H1 (cell line): ENCODE measurements around the gene CCL28. TPM values are rescaled to one million over a fixed set of nuclear protein-coding genes. Genes with fewer than 3 reads are reported as not detected.

ENCODE experiments used
- CTCF ChIA-PET: fragments of 300-600 bp; sonication (Branson Sonifier 250); formaldehyde crosslinking; loops from one replicate; lab custom pipeline; 2021; ENCODE audit not compliant: partially characterized antibody; lab: Charles Lee
- POLR2A ChIA-PET: fragments of 300-600 bp; sonication (Branson Sonifier 250); formaldehyde crosslinking; loops from one replicate; lab custom pipeline; 2021; ENCODE audit warnings: inconsistent platforms; ENCODE audit not compliant: partially characterized antibody; lab: Charles Lee
- DNase-seq, 2 experiments: peaks; one replicate each; pipeline versions ENCODE4 v3.0.0 to v3.0.0-alpha.2; 2010 to 2022; ENCODE audit warnings: low spot score in 2 of 2, low read depth in 1 of 2, mixed read lengths in 1 of 2
- FAIRE-seq: peaks from 2 replicates; lab custom pipeline; 2011; peaks lifted over from hg19 to GRCh38; lab: Jason Lieb, UNC
- H2AFZ ChIP-seq: 2 replicates; pipeline ENCODE4 v1.8.1; 2012; ENCODE audit warnings: low read length, inconsistent platforms
- H2AK5ac ChIP-seq: 2 replicates; pipeline ENCODE4 v1.6.1; 2013; ENCODE audit warnings: low read depth, low read length
- H2BK120ac ChIP-seq: replicated peaks from 2 replicates; pipeline ENCODE3; 2013; ENCODE audit warnings: low read depth, low read length, inconsistent platforms
- H2BK12ac ChIP-seq: 2 replicates; pipeline ENCODE4 v1.6.1; 2013; ENCODE audit warnings: low read depth, low read length
- H2BK15ac ChIP-seq: 2 replicates; pipeline ENCODE4 v1.6.1; 2013; ENCODE audit warnings: low read length
- H2BK20ac ChIP-seq: 2 replicates; pipeline ENCODE4 v1.6.1; 2013; ENCODE audit warnings: low read length
- H2BK5ac ChIP-seq: 2 replicates; pipeline ENCODE4 v1.6.1; 2013; ENCODE audit warnings: low read depth, low read length
- H3K14ac ChIP-seq: 2 replicates; pipeline ENCODE4 v1.6.1; 2013; ENCODE audit warnings: inconsistent platforms; ENCODE audit not compliant: insufficient read length
- H3K18ac ChIP-seq: 2 replicates; pipeline ENCODE4 v1.6.1; 2013; ENCODE audit warnings: low read length; ENCODE audit errors: extremely low read depth
- H3K23ac ChIP-seq: 2 replicates; pipeline ENCODE4 v1.6.1; 2013; ENCODE audit warnings: inconsistent platforms; ENCODE audit not compliant: insufficient read length
- H3K23me2 ChIP-seq: 2 replicates; pipeline ENCODE4 v1.6.1; 2013; ENCODE audit warnings: low read depth, low read length
- H3K27ac ChIP-seq: 2 replicates; pipeline ENCODE4 v1.6.1; 2011; ENCODE audit warnings: low read depth, low read length, inconsistent platforms
- H3K27me3 ChIP-seq, 4 experiments: replicated peaks in 1 of 4; 1 replicate in 1 of 4; 2 replicates in 3 of 4; pipeline versions ENCODE4 v1.6.1 to v1.8.1; 2011 to 2013; ENCODE audit warnings: low read length in 3 of 4, mild to moderate bottlenecking in 3 of 4, inconsistent platforms in 2 of 4, mixed read lengths in 2 of 4, moderate library complexity in 1 of 4; ENCODE audit not compliant: control insufficient read depth in 3 of 4, insufficient read depth in 3 of 4; ENCODE audit errors: extremely low read depth in 1 of 4
- H3K36me3 ChIP-seq, 4 experiments: 2 replicates each; pipeline versions ENCODE4 v1.6.1 to v1.8.1; 2011 to 2013; ENCODE audit warnings: mild to moderate bottlenecking in 4 of 4, low read length in 3 of 4, moderate library complexity in 2 of 4, control low read depth in 1 of 4, inconsistent platforms in 1 of 4; ENCODE audit not compliant: insufficient read depth in 4 of 4, control insufficient read depth in 2 of 4
- H3K4ac ChIP-seq: replicated peaks from 2 replicates; pipeline ENCODE3; 2013; ENCODE audit warnings: low read length, low read depth, mixed read lengths, inconsistent platforms; ENCODE audit not compliant: insufficient read length
- H3K4me1 ChIP-seq, 4 experiments: replicated peaks in 1 of 4; 1 replicate in 1 of 4; 2 replicates in 3 of 4; pipeline versions ENCODE4 v1.6.1 to v1.8.1; 2011 to 2013; ENCODE audit warnings: low read length in 3 of 4, inconsistent platforms in 2 of 4, mixed read lengths in 1 of 4; ENCODE audit not compliant: insufficient read depth in 4 of 4, control insufficient read depth in 3 of 4
- H3K4me2 ChIP-seq, 2 experiments: 2 replicates each; pipeline versions ENCODE4 v1.6.1 to v1.8.1; 2011 to 2013; ENCODE audit warnings: low read depth in 2 of 2, low read length in 2 of 2, control low read depth in 1 of 2, inconsistent platforms in 1 of 2, mild to moderate bottlenecking in 1 of 2; ENCODE audit not compliant: insufficient read depth in 1 of 2
- H3K4me3 ChIP-seq, 4 experiments: fragments of 200-600, 300-600 bp in 1 of 4; sonication (generic), shearing (Covaris generic), sonication (Bioruptor Twin) in 1 of 4; 2 replicates each; pipeline versions ENCODE4 v1.5.1 to v1.8.1; 2011 to 2016; ENCODE audit warnings: low read length in 4 of 4, low read depth in 3 of 4, control low read depth in 2 of 4, inconsistent platforms in 2 of 4, mild to moderate bottlenecking in 2 of 4, mixed read lengths in 1 of 4, moderate library complexity in 1 of 4; ENCODE audit not compliant: insufficient read depth in 2 of 4; ENCODE audit errors: extremely low read depth in 1 of 4
- H3K56ac ChIP-seq: replicated peaks from 2 replicates; pipeline ENCODE3; 2013; ENCODE audit warnings: low read depth, mild to moderate bottlenecking, mixed read lengths, low read length, inconsistent platforms; ENCODE audit not compliant: insufficient read length
- H3K79me1 ChIP-seq: 2 replicates; pipeline ENCODE4 v1.6.1; 2013; ENCODE audit warnings: low read depth, low read length, control low read depth
- H3K79me2 ChIP-seq, 2 experiments: 2 replicates each; pipeline versions ENCODE4 v1.6.1 to v1.8.1; 2012 to 2013; ENCODE audit warnings: low read length in 2 of 2, mild to moderate bottlenecking in 2 of 2, inconsistent platforms in 1 of 2; ENCODE audit not compliant: insufficient read depth in 2 of 2, control insufficient read depth in 1 of 2
- H3K9ac ChIP-seq, 4 experiments: replicated peaks in 1 of 4; 1 replicate in 1 of 4; 2 replicates in 3 of 4; pipeline versions ENCODE4 v1.6.1 to v1.8.1; 2011 to 2013; ENCODE audit warnings: low read depth in 3 of 4, low read length in 3 of 4, control low read depth in 2 of 4, mild to moderate bottlenecking in 2 of 4, moderate library complexity in 2 of 4, inconsistent platforms in 1 of 4; ENCODE audit errors: extremely low read depth in 1 of 4
- H3K9me3 ChIP-seq, 2 experiments: 2 replicates each; pipeline versions ENCODE4 v1.6.1 to v1.8.1; 2012 to 2013; ENCODE audit warnings: mild to moderate bottlenecking in 2 of 2, moderate library complexity in 2 of 2, control low read depth in 1 of 2, inconsistent platforms in 1 of 2, low read depth in 1 of 2, low read length in 1 of 2, mixed read lengths in 1 of 2; ENCODE audit not compliant: insufficient read depth in 2 of 2
- H4K20me1 ChIP-seq, 2 experiments: replicated peaks in 1 of 2; 2 replicates each; pipeline versions ENCODE3 to v1.8.1; 2011 to 2013; ENCODE audit warnings: inconsistent platforms in 2 of 2, low read length in 2 of 2, mild to moderate bottlenecking in 1 of 2; ENCODE audit not compliant: insufficient read depth in 2 of 2, control insufficient read depth in 1 of 2
- H4K5ac ChIP-seq: 2 replicates; pipeline ENCODE4 v1.6.1; 2013; ENCODE audit warnings: low read length, low read depth, mixed read lengths, inconsistent platforms; ENCODE audit not compliant: insufficient read length
- H4K8ac ChIP-seq: 2 replicates; pipeline ENCODE4 v1.8.0; 2013; ENCODE audit warnings: mild to moderate bottlenecking, moderate library complexity, low read length, inconsistent platforms; ENCODE audit not compliant: insufficient read depth; ENCODE audit errors: extremely low read depth
- H4K91ac ChIP-seq: replicated peaks from 2 replicates; pipeline ENCODE3; 2013; ENCODE audit warnings: low read length, mixed read lengths, inconsistent platforms; ENCODE audit not compliant: insufficient read length
- CREB1 ChIP-seq: IDR thresholded peaks from 2 replicates; pipeline ENCODE4 v1.6.1; 2012; ENCODE audit warnings: inconsistent platforms
- FOSL1 ChIP-seq: IDR thresholded peaks from 2 replicates; pipeline ENCODE4 v1.6.1; 2011; ENCODE audit warnings: mild to moderate bottlenecking, low read depth, low read length, moderate library complexity; ENCODE audit not compliant: insufficient read depth
- JUND ChIP-seq: IDR thresholded peaks from 2 replicates; pipeline ENCODE4 v1.6.1; 2011; ENCODE audit warnings: mild to moderate bottlenecking, improper control_type of control experiment, low read length
- KDM1A ChIP-seq: fragments of 200-600, 300-600 bp; sonication (generic); IDR thresholded peaks from 2 replicates; pipeline ENCODE4 v1.7.1; 2016; ENCODE audit warnings: mild to moderate bottlenecking, low read length, borderline replicate concordance
- SIX5 ChIP-seq: IDR thresholded peaks from 2 replicates; pipeline ENCODE4 v1.6.1; 2011; ENCODE audit warnings: mild to moderate bottlenecking, low read depth, low read length
- WGBS, 2 experiments: shearing (Covaris generic) in 1 of 2; methylation state at CpG; one replicate each; pipeline versions ENCODE4 v1.1.6 to v1.1.7; 2013 to 2015; ENCODE audit warnings: low lambda C conversion rate in 2 of 2, mixed read lengths in 2 of 2, inconsistent platforms in 1 of 2, low coverage in 1 of 2, missing lambda C conversion rate in 1 of 2; ENCODE audit not compliant: insufficient replicate concordance in 2 of 2, insufficient coverage in 1 of 2, insufficient read length in 1 of 2; ENCODE audit errors: extremely low coverage in 1 of 2, missing lambda C conversion rate in 1 of 2; 5-methylcytosine and 5-hydroxymethylcytosine counted together
- polyA plus RNA-seq, 7 experiments: library from polyadenylated mRNA; depleted of rRNA in 3 of 7; stranded (reverse) in 5 of 7; unstranded in 2 of 7; fragments of >200 nt in 5 of 7; fragments of 200-250 nt in 2 of 7; gene quantifications; 1 replicate in 5 of 7; 2 replicates in 1 of 7; 4 replicates in 1 of 7; pipeline versions ENCODE4 v1.2.1 to v1.2.3, GENCODE V29; 2011 to 2013; ENCODE audit warnings: missing spikeins in 2 of 7, mixed read lengths in 2 of 7
- total RNA-seq: library from RNA; stranded (reverse); fragmentation: NEBNext Ultra II Directional; extraction: Animal tissue kit (Norgen Biotek cat#: 25700); gene quantifications from 2 replicates; pipeline ENCODE4 v1.2.1, GENCODE V29; 2021

Gene CCL28
- total and polyA plus RNA-seq, 2 of the 8 experiments (the other 6 are each of a cell fraction or from before 2014, with no cell fraction given) = 0.95 TPM; not detected in 1

- no peak overlapping the region for H2BK15ac ChIP-seq
- no peak for FAIRE-seq
Observed at GRCh38 chr5:43367909-43368669, 44.1 kb downstream of the CCL28 start.

More at GRCh38 chr5:43367909-43368669, 44.1 kb downstream of the CCL28 start:
- Histone ChIP-seq H3K27ac (no peak overlapping the region), H3K9ac (no peak overlapping the region), H2AFZ (no peak overlapping the region), H3K79me2 (no peaks in the 10 kb centered on the region), H3K23me2 (no peaks in the 10 kb centered on the region), H3K4ac (no peak overlapping the region), H4K20me1 (no peaks in the 10 kb centered on the region), H3K56ac (no peak overlapping the region), H2BK5ac (no peak overlapping the region), H4K8ac (no peak overlapping the region), H2BK20ac (no peak overlapping the region), H3K79me1 (no peaks in the 10 kb centered on the region), H3K23ac (no peak overlapping the region), H4K5ac (no peak overlapping the region), H2BK120ac (no peak overlapping the region), H3K18ac (no peak overlapping the region), H2AK5ac (no peak overlapping the region), H3K14ac (no peak overlapping the region), H3K4me3 (no peak overlapping the region), H3K4me1 (no peaks in the 10 kb centered on the region), H3K36me3 (no peaks in the 10 kb centered on the region), H2BK12ac (no peak overlapping the region), H3K4me2 (no peak overlapping the region), H4K91ac (no peak overlapping the region), H3K27me3 (no peaks in the 10 kb centered on the region), H3K9me3 (peaks cover 11 to 18% of the 10 kb centered on the region in 2 experiments)
- DNase-seq = no peak
- WGBS, 2 experiments = 91% methylated on average over 3 of the region's 3 CpGs; no CpG with 5 or more reads in 1 of the 2 experiments
- TF ChIP-seq SIX5 (no peak), JUND (no peak), FOSL1 (no peak), KDM1A (no peak), CREB1 (no peak)
- ChIA-PET POLR2A (interaction anchor here (0.6 kb wide), 1 partner anchor 244 kb away, joined by 4 read pairs; no protein-coding TSS in a partner anchor), CTCF (no interaction called here)
